Measurements from ENCODE around the gene ATP9A. TPM values are rescaled to one million over a fixed set of nuclear protein-coding genes. Genes with fewer than 3 reads are reported as not detected.
A peak's percentile ranks its signal among the peaks of the same experiment; 100 is the strongest.

ATP9A gene
- total and polyA plus RNA-seq, 2 of the 4 experiments (the other 2 are of a cell fraction): 10.6 to 22.4 TPM

DNA sequence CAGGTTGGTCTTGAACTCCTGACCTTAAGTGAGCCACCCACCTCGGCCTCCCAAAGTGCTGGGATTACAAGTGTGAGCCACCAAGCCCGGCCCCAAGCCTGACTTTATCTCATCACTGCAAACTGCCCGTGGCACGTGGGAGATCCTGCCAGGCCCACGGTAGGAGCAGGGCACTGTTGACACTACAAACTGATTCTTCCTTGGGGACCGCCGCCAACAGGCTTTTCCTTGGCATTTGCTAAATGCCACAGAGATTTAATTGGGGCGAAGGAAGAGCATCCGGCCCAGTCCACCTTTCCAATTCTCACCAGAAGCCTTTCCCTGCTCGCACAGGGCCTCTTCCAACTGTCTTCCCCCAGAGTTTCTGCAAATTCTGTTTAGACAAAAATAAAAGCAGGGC, 11.0 kb downstream of the ATP9A start:
- in situ Hi-C loops (cut with MboI; ENCODE audit: low sequenced_read_pairs) (loop anchor here (25.0 kb wide), 1 partner anchor 770 kb away; no protein-coding TSS in a partner anchor), intact Hi-C loops (cut with micrococcal nuclease) (no loop called here), dilution Hi-C loops (cut with HindIII; ENCODE audit: low sequenced_read_pairs, unreplicated experiment) (no loop called here)
- no peak overlapping the region for H4K8ac ChIP-seq (ENCODE audit: low read depth in 2 of 2, low read length in 2 of 2)
- H3K9ac ChIP-seq (ENCODE audit: low read depth, low read length): no peak overlapping the region
- H4K5ac ChIP-seq (ENCODE audit: low read depth, low read length): no peak overlapping the region
- H2BK15ac ChIP-seq (ENCODE audit: low read depth, low read length): no peak overlapping the region
- no peak overlapping the region for H3K56ac ChIP-seq (ENCODE audit: extremely low read depth, insufficient read depth, low read length)
- no peak overlapping the region for H3K4me2 ChIP-seq (ENCODE audit: low read depth, low read length)
- H3K9me3 ChIP-seq (ENCODE audit: control insufficient read depth, insufficient read depth, low read length): no peaks in the 10 kb centered on the region; the same call in 1 of the 2 replicates
- ChIA-PET CTCF (no interaction called here), POLR2A (ENCODE audit: unreplicated experiment) (no interaction called here)
- H3K4ac ChIP-seq (ENCODE audit: low read depth, low read length): peak overlapping the region; percentile 47; the same call in 1 of the 2 replicates
- no peak overlapping the region for H3K23ac ChIP-seq (ENCODE audit: low read depth, low read length)
- H3K4me1 ChIP-seq (ENCODE audit: control insufficient read depth, insufficient read depth, low read length): peaks cover 11% of the 10 kb centered on the region
- no peak overlapping the region for H3K14ac ChIP-seq (replicated peaks; ENCODE audit: low read depth, low read length)
- H2AFZ ChIP-seq (replicated peaks; ENCODE audit: low read length, poor library complexity): no peak overlapping the region
- no peak overlapping the region for H2AK9ac ChIP-seq (replicated peaks; ENCODE audit: low read depth, low read length, poor library complexity)
- no peak overlapping the region for H3K18ac ChIP-seq (ENCODE audit: low read depth, low read length)
- H3K4me3 ChIP-seq (ENCODE audit: insufficient read depth, low read depth, low read length): no peak overlapping the region
- ATAC-seq (ENCODE audit: low read depth) (no peak), DNase-seq (no peak)
- no peak overlapping the region; the same call in 1 of the 2 replicates for H2BK20ac ChIP-seq (ENCODE audit: low read depth, low read length)
- no peak overlapping the region for H3K27ac ChIP-seq (ENCODE audit: insufficient read depth, low read length)
- H3K36me3 ChIP-seq (ENCODE audit: control insufficient read depth, insufficient read depth, low read length): 0 out of 2 replicates have a peak, but pooled peaks cover 2% of the 10 kb centered on the region
- H2AK5ac ChIP-seq (ENCODE audit: low read depth, low read length): peak overlapping the region; percentile 44; the same call in 1 of the 2 replicates
- H4K20me1 ChIP-seq (ENCODE audit: insufficient read depth, low read length): 0 out of 2 replicates have a peak, but pooled peaks cover 3% of the 10 kb centered on the region
- 83% methylated on average over 3 of the region's 10 CpGs; no CpG with 5 or more reads in 1 of the 2 experiments for WGBS, 2 experiments (ENCODE audit: extremely low coverage in 2 of 2, insufficient read length in 1 of 2)
- peaks cover 7 to 64% of the 10 kb centered on the region in 2 experiments for H3K79me1 ChIP-seq (ENCODE audit: low read depth in 1 of 2, low read length in 2 of 2)
- H3K27me3 ChIP-seq (ENCODE audit: control insufficient read depth, insufficient read depth, low read length): no peaks in the 10 kb centered on the region
- BruUV-seq (replicated peaks): no TSS peak
- H2BK120ac ChIP-seq (ENCODE audit: low read depth, low read length): peak overlapping the region; percentile 40; the same call in 1 of the 2 replicates
- H4K91ac ChIP-seq (ENCODE audit: insufficient read depth, low read depth, low read length): no peak overlapping the region
- H2BK5ac ChIP-seq (ENCODE audit: low read depth, low read length, poor library complexity, severe bottlenecking): no peak overlapping the region
- peaks cover 14% of the 10 kb centered on the region for H3K9me1 ChIP-seq (ENCODE audit: insufficient read depth, low read length)
- TF ChIP-seq CHD1 (IDR thresholded peaks at IDR 0.05; ENCODE audit: low read depth, low read length) (no peak), NFE2L2 (IDR thresholded peaks at IDR 0.05; ENCODE audit: low read depth, low read length) (no peak), CEBPB (IDR thresholded peaks at IDR 0.05; ENCODE audit: low read depth, low read length) (no peak), MXI1 (IDR thresholded peaks at IDR 0.05; ENCODE audit: borderline replicate concordance, low read depth, low read length) (no peak), BHLHE40 (IDR thresholded peaks at IDR 0.05; ENCODE audit: low read depth, low read length) (no peak)
